HEK293 (cell line): ENCODE data around the gene USP17L15.
"Not testable (repeated sequence)": the region's sequence is repeated elsewhere in the genome, so short reads cannot be mapped to it uniquely, and the experiment has no call there.

Experiments used
- SETDB1 ChIP-seq: IDR thresholded peaks from one replicate; pipeline ENCODE4 v1.6.1; 2017; ENCODE audit warnings: mild to moderate bottlenecking, low read length, moderate library complexity, mixed read lengths; ENCODE audit not compliant: insufficient read length
- ZBTB1 ChIP-seq: fragments of 450-650 bp; formaldehyde crosslinking; IDR thresholded peaks from 2 replicates; pipeline ENCODE4 v1.5.1; 2016; ENCODE audit warnings: missing biosample characterization, missing genetic modification characterization
- ZEB2 ChIP-seq: fragments of 450-650 bp; formaldehyde crosslinking; IDR thresholded peaks from 2 replicates; pipeline ENCODE4 v1.5.1; 2016; ENCODE audit warnings: missing biosample characterization, missing genetic modification characterization
- ZNF558 ChIP-seq: fragments of 450-650 bp; formaldehyde crosslinking; IDR thresholded peaks from 2 replicates; pipeline ENCODE4 v1.5.1; 2016; ENCODE audit warnings: missing biosample characterization, missing genetic modification characterization

- not testable (repeated sequence) for TF ChIP-seq SETDB1; ZNF558 (tag by site-specific recombination); ZEB2 (tag by site-specific recombination); ZBTB1 (tag by site-specific recombination)
These were observed 9.4 kb downstream of the USP17L15 start, which contains the start of gene USP17L17 for GRCh38 chr4:9243579-9243978.
